Breast epithelium (tissue), 3 donors: ENCODE measurements around the gene SLC1A7.

Source experiments
- CTCF ChIP-seq, 3 donors: fragments of 450-650 bp; IDR thresholded peaks; one replicate each; pipeline ENCODE4 v1.5.1; 2016 to 2017; ENCODE audit warnings: antibody characterized with exemption in 3 of 3, mild to moderate bottlenecking in 3 of 3, moderate library complexity in 3 of 3
- POLR2A ChIP-seq: fragments of 450-650 bp; IDR thresholded peaks from one replicate; pipeline ENCODE4 v1.6.1; 2016; ENCODE audit warnings: antibody characterized with exemption, mild to moderate bottlenecking, moderate library complexity
- POLR2AphosphoS5 ChIP-seq, 3 donors: sonication (generic); formaldehyde crosslinking; IDR thresholded peaks; one replicate each; pipeline ENCODE4 v1.6.1; 2017; ENCODE audit warnings: antibody characterized with exemption in 3 of 3

DNA sequence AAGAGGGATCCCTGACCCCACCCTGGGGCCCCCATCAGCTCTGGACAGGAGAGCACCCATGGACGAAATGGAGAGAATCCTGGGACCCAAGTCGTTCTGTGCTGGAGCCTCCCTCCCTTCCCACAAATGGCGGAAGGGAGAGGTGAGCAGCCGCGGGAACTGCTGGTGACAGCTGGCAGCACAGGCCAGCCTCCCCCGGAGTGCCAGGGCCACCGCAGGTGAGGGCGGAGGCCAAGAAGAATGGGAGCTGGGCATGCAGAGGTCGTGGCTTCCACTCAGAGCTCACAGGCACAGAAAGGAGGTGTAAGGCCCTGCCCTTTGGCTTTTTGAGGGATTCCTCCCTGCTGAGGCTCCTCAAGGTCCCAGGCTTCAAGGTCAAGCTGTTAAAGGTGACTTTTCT, 24.6 kb downstream of the SLC1A7 start:
- no peak for TF ChIP-seq CTCF (IDR thresholded peaks at IDR 0.05)
- TF ChIP-seq POLR2A, result no peak
- no peak for TF ChIP-seq POLR2AphosphoS5 (IDR thresholded peaks at IDR 0.05)
